CD14-positive monocyte (primary cell): ENCODE measurements around the gene HSD17B14. TPM values are rescaled to one million over a fixed set of nuclear protein-coding genes. Genes with fewer than 3 reads are reported as not detected.
A peak's percentile ranks its signal among the peaks of the same experiment; 100 is the strongest.

Experiments used
- DNase-seq, 3 donors: peaks; one replicate each; pipeline ENCODE4 v3.0.0-alpha.2; 2011 to 2022
- H2AFZ ChIP-seq: 2 replicates; pipeline ENCODE4 v1.6.0; 2012; ENCODE audit warnings: mild to moderate bottlenecking, low read depth, low read length, inconsistent platforms; ENCODE audit not compliant: insufficient read depth, poor library complexity, severe bottlenecking
- H3K27ac ChIP-seq, 2 donors: 1 replicate in 1 of 2; 2 replicates in 1 of 2; pipeline ENCODE4 v1.5.1; 2012 to 2013; ENCODE audit warnings: low read length in 2 of 2, control low read depth in 1 of 2, inconsistent platforms in 1 of 2, low read depth in 1 of 2, mild to moderate bottlenecking in 1 of 2
- H3K27me3 ChIP-seq, 2 donors: one replicate each; pipeline versions ENCODE4 v1.6.0 to v1.6.1; 2011 to 2013; ENCODE audit warnings: low read length in 2 of 2; ENCODE audit not compliant: control insufficient read depth in 2 of 2, insufficient read depth in 2 of 2
- H3K36me3 ChIP-seq, 2 donors: replicated peaks in 1 of 2; 1 replicate in 1 of 2; 2 replicates in 1 of 2; pipeline versions ENCODE4 v1.5.1 to v1.6.1; 2012 to 2013; ENCODE audit warnings: low read length in 2 of 2, control low read depth in 1 of 2, inconsistent platforms in 1 of 2, mild to moderate bottlenecking in 1 of 2; ENCODE audit not compliant: insufficient read depth in 2 of 2, control insufficient read depth in 1 of 2
- H3K4me1 ChIP-seq, 2 donors: 1 replicate in 1 of 2; 2 replicates in 1 of 2; pipeline versions ENCODE4 v1.5.1 to v1.6.1; 2012 to 2013; ENCODE audit warnings: low read length in 2 of 2, control low read depth in 1 of 2, inconsistent platforms in 1 of 2, mild to moderate bottlenecking in 1 of 2, moderate library complexity in 1 of 2; ENCODE audit not compliant: insufficient read depth in 2 of 2, control insufficient read depth in 1 of 2
- H3K4me2 ChIP-seq: replicated peaks from 2 replicates; pipeline ENCODE3; 2012; ENCODE audit warnings: low read length, moderate library complexity, mild to moderate bottlenecking; ENCODE audit not compliant: poor library complexity, severe bottlenecking; ENCODE audit errors: extremely low read depth
- H3K4me3 ChIP-seq, 3 experiments: fragments of 200-600 bp in 1 of 3; sonication (generic) in 1 of 3; replicated peaks in 1 of 3; 1 replicate in 2 of 3; 2 replicates in 1 of 3; pipeline ENCODE4 v1.5.1; 2011 to 2013; ENCODE audit warnings: low read length in 3 of 3, mild to moderate bottlenecking in 3 of 3, control low read depth in 2 of 3, low read depth in 2 of 3, inconsistent platforms in 1 of 3, moderate library complexity in 1 of 3
- H3K79me2 ChIP-seq: 2 replicates; pipeline ENCODE4 v1.6.0; 2012; ENCODE audit warnings: mild to moderate bottlenecking, control low read depth, inconsistent platforms, low read length, moderate library complexity; ENCODE audit not compliant: insufficient read depth
- H3K9ac ChIP-seq: 2 replicates; pipeline ENCODE4 v1.6.0; 2017; ENCODE audit warnings: low read length, mild to moderate bottlenecking; ENCODE audit not compliant: insufficient read depth, poor library complexity, severe bottlenecking
- H3K9me3 ChIP-seq, 2 donors: replicated peaks in 1 of 2; 1 replicate in 1 of 2; 2 replicates in 1 of 2; pipeline versions ENCODE4 v1.5.1 to v1.6.1; 2012 to 2013; ENCODE audit warnings: low read length in 2 of 2, control low read depth in 1 of 2; ENCODE audit not compliant: control insufficient read depth in 1 of 2, insufficient read depth in 1 of 2
- H4K20me1 ChIP-seq: 2 replicates; pipeline ENCODE4 v1.6.0; 2012; ENCODE audit warnings: mild to moderate bottlenecking, low read length, control low read depth, moderate library complexity; ENCODE audit not compliant: insufficient read depth
- H3K27ac Mint-ChIP-seq, 7 donors: one replicate each; pipeline ENCODE4 v1.8.0; 2020; ENCODE audit warnings: mild to moderate bottlenecking in 7 of 7, mixed read lengths in 7 of 7, moderate library complexity in 6 of 7, inconsistent platforms in 2 of 7
- H3K27me3 Mint-ChIP-seq, 3 donors: one replicate each; pipeline ENCODE4 v1.8.0; 2021 to 2022; ENCODE audit warnings: low read depth in 3 of 3, mild to moderate bottlenecking in 3 of 3, mixed read lengths in 3 of 3, moderate library complexity in 3 of 3, inconsistent platforms in 1 of 3
- H3K36me3 Mint-ChIP-seq, 2 donors: one replicate each; pipeline ENCODE4 v1.8.0; 2020; ENCODE audit warnings: mixed read lengths in 2 of 2, inconsistent platforms in 1 of 2, mild to moderate bottlenecking in 1 of 2
- H3K4me1 Mint-ChIP-seq: one replicate; pipeline ENCODE4 v1.8.0; 2020; ENCODE audit warnings: mild to moderate bottlenecking, mixed read lengths
- H3K4me3 Mint-ChIP-seq, 2 donors: one replicate each; pipeline ENCODE4 v1.8.0; 2020; ENCODE audit warnings: mild to moderate bottlenecking in 2 of 2, mixed read lengths in 2 of 2, moderate library complexity in 1 of 2
- H3K9me3 Mint-ChIP-seq, 7 donors: one replicate each; pipeline ENCODE4 v1.8.0; 2020 to 2022; ENCODE audit warnings: mixed read lengths in 7 of 7, mild to moderate bottlenecking in 6 of 7, moderate library complexity in 6 of 7, inconsistent platforms in 2 of 7
- WGBS: methylation state at CpG from one replicate; pipeline ENCODE4 v1.1.5; 2013; ENCODE audit warnings: missing lambda C conversion rate; ENCODE audit not compliant: insufficient coverage; 5-methylcytosine and 5-hydroxymethylcytosine counted together
- intact Hi-C, 2 donors: fragments of 100-400 bp; cut with micrococcal nuclease; formaldehyde crosslinking; loops; one replicate each; pipeline versions ENCODE4 v1.15.0 to v1.15.1; 2023
- polyA plus RNA-seq, 3 donors: library from polyadenylated mRNA; depleted of rRNA in 1 of 3; unstranded in 2 of 3; stranded (reverse) in 1 of 3; fragments of 300-500 nt in 2 of 3; fragments of >200 nt in 1 of 3; fragmentation: Illumina TruSeq in 2 of 3; gene quantifications; 1 replicate in 2 of 3; 2 replicates in 1 of 3; pipeline ENCODE4 v1.2.3, GENCODE V29; 2012 to 2021
- TF ChIP-seq, protein P1 (sequence below): fragments of 200-600 bp; IDR thresholded peaks from one replicate; pipeline ENCODE4 v1.8.0; 2022; ENCODE audit warnings: antibody characterized with exemption, mild to moderate bottlenecking

Gene HSD17B14
- polyA plus RNA-seq, 3 donors = not detected

GRCh38 chr19:48813123-48813913, 23.0 kb downstream of the HSD17B14 start:
- intact Hi-C loops = no loop called here
- peaks cover 0 to 6% of the 10 kb centered on the region in 2 donors for H3K27me3 ChIP-seq
- H4K20me1 ChIP-seq = no peaks in the 10 kb centered on the region
- H3K27ac ChIP-seq = no peak overlapping the region
- H3K36me3 ChIP-seq = no peaks in the 10 kb centered on the region
- H3K4me1 ChIP-seq = peaks cover 24 to 31% of the 10 kb centered on the region in 2 donors
- H3K27me3 Mint-ChIP-seq = peaks cover 0 to 16% (median 10%) of the 10 kb centered on the region in 3 donors
- H3K79me2 ChIP-seq = peaks cover 7% of the 10 kb centered on the region
- H3K9ac ChIP-seq = no peak overlapping the region
- H3K4me3 Mint-ChIP-seq = no peak overlapping the region
- H2AFZ ChIP-seq = no peak overlapping the region
- H3K27ac Mint-ChIP-seq = no peak overlapping the region
- H3K9me3 ChIP-seq = no peaks in the 10 kb centered on the region
- peaks cover 26% of the 10 kb centered on the region for H3K4me1 Mint-ChIP-seq
- TF ChIP-seq, protein P1, sequence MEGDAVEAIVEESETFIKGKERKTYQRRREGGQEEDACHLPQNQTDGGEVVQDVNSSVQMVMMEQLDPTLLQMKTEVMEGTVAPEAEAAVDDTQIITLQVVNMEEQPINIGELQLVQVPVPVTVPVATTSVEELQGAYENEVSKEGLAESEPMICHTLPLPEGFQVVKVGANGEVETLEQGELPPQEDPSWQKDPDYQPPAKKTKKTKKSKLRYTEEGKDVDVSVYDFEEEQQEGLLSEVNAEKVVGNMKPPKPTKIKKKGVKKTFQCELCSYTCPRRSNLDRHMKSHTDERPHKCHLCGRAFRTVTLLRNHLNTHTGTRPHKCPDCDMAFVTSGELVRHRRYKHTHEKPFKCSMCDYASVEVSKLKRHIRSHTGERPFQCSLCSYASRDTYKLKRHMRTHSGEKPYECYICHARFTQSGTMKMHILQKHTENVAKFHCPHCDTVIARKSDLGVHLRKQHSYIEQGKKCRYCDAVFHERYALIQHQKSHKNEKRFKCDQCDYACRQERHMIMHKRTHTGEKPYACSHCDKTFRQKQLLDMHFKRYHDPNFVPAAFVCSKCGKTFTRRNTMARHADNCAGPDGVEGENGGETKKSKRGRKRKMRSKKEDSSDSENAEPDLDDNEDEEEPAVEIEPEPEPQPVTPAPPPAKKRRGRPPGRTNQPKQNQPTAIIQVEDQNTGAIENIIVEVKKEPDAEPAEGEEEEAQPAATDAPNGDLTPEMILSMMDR = peak; percentile 15
- H3K4me2 ChIP-seq = no peak overlapping the region
- no peak for DNase-seq
- H3K9me3 Mint-ChIP-seq = peaks cover 0 to 2% (median 0%) of the 10 kb centered on the region in 7 donors
- no peaks in the 10 kb centered on the region for H3K36me3 Mint-ChIP-seq
- 94% methylated on average over 11 of the region's 21 CpGs for WGBS
- H3K4me3 ChIP-seq = no peak overlapping the region

GRCh38 chr19:48812094-48812929, 24.0 kb downstream of the HSD17B14 start:
- Mint-ChIP-seq H3K9me3 (peaks cover 0 to 2% (median 0%) of the 10 kb centered on the region in 7 donors), H3K27me3 (peaks cover 0 to 16% (median 10%) of the 10 kb centered on the region in 3 donors), H3K4me3 (peak overlapping the region; percentile 68 to 90), H3K4me1 (peaks cover 26% of the 10 kb centered on the region), H3K27ac (peak overlapping the region in 4 of 7 donors; percentile 46 to 83 (median 70)), H3K36me3 (peaks cover 3 to 4% of the 10 kb centered on the region in 2 donors)
- DNase-seq = peak in 1 of 3 donors; percentile 20
- Histone ChIP-seq H3K4me1 (peaks cover 24 to 31% of the 10 kb centered on the region in 2 donors), H3K79me2 (peaks cover 7% of the 10 kb centered on the region), H3K4me2 (peak overlapping the region; percentile 74), H3K9me3 (no peaks in the 10 kb centered on the region), H3K27me3 (peaks cover 0 to 6% of the 10 kb centered on the region in 2 donors), H4K20me1 (no peaks in the 10 kb centered on the region), H3K36me3 (no peaks in the 10 kb centered on the region), H3K27ac (no peak overlapping the region), H2AFZ (peak overlapping the region; percentile 73), H3K9ac (peak overlapping the region; percentile 46), H3K4me3 (peak overlapping the region in 2 of 3 experiments; percentile 26 to 65)
- intact Hi-C loops = no loop called here
- TF ChIP-seq, protein P1 = no peak
- WGBS = 9% methylated on average over 34 of the region's 39 CpGs
